HEK293T (cell line): ENCODE measurements around the gene ATP11A.

Experiments
- FOXA1 ChIP-seq: fragments of 450-650 bp; IDR thresholded peaks from 2 replicates; pipeline ENCODE4 v1.6.1; 2016; ENCODE audit warnings: mild to moderate bottlenecking
- FOXK2 ChIP-seq: fragments of 450-650 bp; IDR thresholded peaks from 2 replicates; pipeline ENCODE4 v1.6.1; 2016; ENCODE audit warnings: mild to moderate bottlenecking
- FOXM1 ChIP-seq: fragments of 450-650 bp; IDR thresholded peaks from 2 replicates; pipeline ENCODE4 v1.6.1; 2017; ENCODE audit warnings: mild to moderate bottlenecking, borderline replicate concordance
- NFRKB ChIP-seq: fragments of 450-650 bp; IDR thresholded peaks from 2 replicates; pipeline ENCODE4 v1.6.1; 2016; ENCODE audit warnings: mild to moderate bottlenecking, moderate library complexity
- SUZ12 ChIP-seq: fragments of 450-650 bp; IDR thresholded peaks from 2 replicates; pipeline ENCODE4 v1.6.1; 2016; ENCODE audit warnings: mild to moderate bottlenecking
- TF ChIP-seq, protein P1 (sequence below): fragments of 450-650 bp; IDR thresholded peaks from 2 replicates; pipeline ENCODE4 v1.6.1; 2016

GRCh38 chr13:112759053-112759452, 69.2 kb downstream of the ATP11A start:
- no peak for TF ChIP-seq NFRKB
- no peak for TF ChIP-seq FOXK2
- no peak for TF ChIP-seq FOXM1
- TF ChIP-seq, protein P1, sequence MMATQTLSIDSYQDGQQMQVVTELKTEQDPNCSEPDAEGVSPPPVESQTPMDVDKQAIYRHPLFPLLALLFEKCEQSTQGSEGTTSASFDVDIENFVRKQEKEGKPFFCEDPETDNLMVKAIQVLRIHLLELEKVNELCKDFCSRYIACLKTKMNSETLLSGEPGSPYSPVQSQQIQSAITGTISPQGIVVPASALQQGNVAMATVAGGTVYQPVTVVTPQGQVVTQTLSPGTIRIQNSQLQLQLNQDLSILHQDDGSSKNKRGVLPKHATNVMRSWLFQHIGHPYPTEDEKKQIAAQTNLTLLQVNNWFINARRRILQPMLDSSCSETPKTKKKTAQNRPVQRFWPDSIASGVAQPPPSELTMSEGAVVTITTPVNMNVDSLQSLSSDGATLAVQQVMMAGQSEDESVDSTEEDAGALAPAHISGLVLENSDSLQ: no peak
- no peak for TF ChIP-seq SUZ12
- TF ChIP-seq FOXA1: no peak
